GM23248 (cell line): ENCODE measurements around the gene PRELP.

Experiments
- EZH2 ChIP-seq: fragments of 200-600 bp; sonication (generic); IDR thresholded peaks from 2 replicates; pipeline ENCODE4 v1.6.1; 2018; ENCODE audit warnings: antibody characterized with exemption, mild to moderate bottlenecking; ENCODE audit not compliant: insufficient read depth, poor library complexity, severe bottlenecking
- EZH2phosphoT487 ChIP-seq: fragments of 200-600 bp; sonication (generic); IDR thresholded peaks from 2 replicates; pipeline ENCODE4 v1.6.1; 2018; ENCODE audit warnings: antibody characterized with exemption, moderate library complexity, mild to moderate bottlenecking, low read depth; ENCODE audit not compliant: insufficient read depth

DNA sequence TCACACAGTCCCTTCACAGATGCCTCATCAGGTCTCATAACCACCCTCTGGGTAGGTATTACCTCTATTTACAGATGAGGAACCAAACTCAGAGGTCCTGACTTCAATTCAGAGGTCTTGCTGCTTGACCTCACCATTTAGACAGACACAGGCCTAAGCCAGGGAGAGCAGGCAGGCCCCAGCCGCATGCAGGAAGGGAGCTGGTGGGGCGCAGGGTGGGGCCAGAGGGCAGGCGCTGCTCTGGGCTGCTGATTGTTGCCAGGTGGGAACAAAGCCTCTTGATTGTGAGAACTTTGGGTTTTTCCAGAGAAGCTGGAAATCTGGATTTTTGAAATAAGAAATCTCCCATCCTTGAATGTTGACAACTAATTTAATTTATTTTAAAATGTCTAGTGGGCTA is 19.9 kb upstream of the PRELP start:
- TF ChIP-seq EZH2phosphoT487 (no peak), EZH2 (no peak)
